ENCODE results near the gene RPH3AL. TPM values are rescaled to one million over a fixed set of nuclear protein-coding genes. Genes with fewer than 3 reads are reported as not detected.

RPH3AL gene
- total RNA-seq, 1 donor: 2.9 TPM

DNA sequence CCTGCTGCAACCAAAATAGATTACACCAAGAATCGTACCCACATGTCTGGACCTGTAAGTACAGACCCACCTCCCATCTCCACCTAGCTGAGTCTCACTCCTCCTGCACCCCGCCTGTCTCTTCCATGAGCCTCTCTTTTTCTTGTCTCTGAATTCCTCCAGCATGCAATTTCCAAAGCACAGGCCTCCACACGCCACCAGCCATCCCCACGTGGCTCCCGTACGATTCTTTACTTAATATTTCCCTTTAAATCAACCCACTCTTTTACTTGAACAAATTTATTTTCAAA, 1.2 kb downstream of the RPH3AL start:
- no peaks in the 10 kb centered on the region for H3K27me3 ChIP-seq (ENCODE audit: insufficient read depth, low read length)
- H3K4me1 ChIP-seq (ENCODE audit: insufficient read depth, low read length): peaks cover 7% of the 10 kb centered on the region
- H2AFZ ChIP-seq (ENCODE audit: low read length): no peak overlapping the region
- H3K27ac ChIP-seq (ENCODE audit: low read depth, low read length): no peak overlapping the region
- H3K4me2 ChIP-seq (ENCODE audit: insufficient read depth, low read length): no peak overlapping the region
- no peaks in the 10 kb centered on the region for H4K20me1 ChIP-seq (ENCODE audit: insufficient read depth, low read length)
- H3K36me3 ChIP-seq (ENCODE audit: insufficient read depth, low read length): no peaks in the 10 kb centered on the region
- H3K79me2 ChIP-seq (ENCODE audit: insufficient read depth, low read length): no peaks in the 10 kb centered on the region
- H3K9me3 ChIP-seq (ENCODE audit: low read depth, low read length): no peaks in the 10 kb centered on the region
- H3K4me3 ChIP-seq (ENCODE audit: insufficient read depth, low read length): no peak overlapping the region
- DNase-seq (ENCODE audit: insufficient read length, low spot score, missing footprints): peak; percentile 36
- TF ChIP-seq, protein P1, sequence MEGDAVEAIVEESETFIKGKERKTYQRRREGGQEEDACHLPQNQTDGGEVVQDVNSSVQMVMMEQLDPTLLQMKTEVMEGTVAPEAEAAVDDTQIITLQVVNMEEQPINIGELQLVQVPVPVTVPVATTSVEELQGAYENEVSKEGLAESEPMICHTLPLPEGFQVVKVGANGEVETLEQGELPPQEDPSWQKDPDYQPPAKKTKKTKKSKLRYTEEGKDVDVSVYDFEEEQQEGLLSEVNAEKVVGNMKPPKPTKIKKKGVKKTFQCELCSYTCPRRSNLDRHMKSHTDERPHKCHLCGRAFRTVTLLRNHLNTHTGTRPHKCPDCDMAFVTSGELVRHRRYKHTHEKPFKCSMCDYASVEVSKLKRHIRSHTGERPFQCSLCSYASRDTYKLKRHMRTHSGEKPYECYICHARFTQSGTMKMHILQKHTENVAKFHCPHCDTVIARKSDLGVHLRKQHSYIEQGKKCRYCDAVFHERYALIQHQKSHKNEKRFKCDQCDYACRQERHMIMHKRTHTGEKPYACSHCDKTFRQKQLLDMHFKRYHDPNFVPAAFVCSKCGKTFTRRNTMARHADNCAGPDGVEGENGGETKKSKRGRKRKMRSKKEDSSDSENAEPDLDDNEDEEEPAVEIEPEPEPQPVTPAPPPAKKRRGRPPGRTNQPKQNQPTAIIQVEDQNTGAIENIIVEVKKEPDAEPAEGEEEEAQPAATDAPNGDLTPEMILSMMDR (IDR thresholded peaks at IDR 0.05; ENCODE audit: extremely low read depth, low read depth, low read length): no peak

DNA sequence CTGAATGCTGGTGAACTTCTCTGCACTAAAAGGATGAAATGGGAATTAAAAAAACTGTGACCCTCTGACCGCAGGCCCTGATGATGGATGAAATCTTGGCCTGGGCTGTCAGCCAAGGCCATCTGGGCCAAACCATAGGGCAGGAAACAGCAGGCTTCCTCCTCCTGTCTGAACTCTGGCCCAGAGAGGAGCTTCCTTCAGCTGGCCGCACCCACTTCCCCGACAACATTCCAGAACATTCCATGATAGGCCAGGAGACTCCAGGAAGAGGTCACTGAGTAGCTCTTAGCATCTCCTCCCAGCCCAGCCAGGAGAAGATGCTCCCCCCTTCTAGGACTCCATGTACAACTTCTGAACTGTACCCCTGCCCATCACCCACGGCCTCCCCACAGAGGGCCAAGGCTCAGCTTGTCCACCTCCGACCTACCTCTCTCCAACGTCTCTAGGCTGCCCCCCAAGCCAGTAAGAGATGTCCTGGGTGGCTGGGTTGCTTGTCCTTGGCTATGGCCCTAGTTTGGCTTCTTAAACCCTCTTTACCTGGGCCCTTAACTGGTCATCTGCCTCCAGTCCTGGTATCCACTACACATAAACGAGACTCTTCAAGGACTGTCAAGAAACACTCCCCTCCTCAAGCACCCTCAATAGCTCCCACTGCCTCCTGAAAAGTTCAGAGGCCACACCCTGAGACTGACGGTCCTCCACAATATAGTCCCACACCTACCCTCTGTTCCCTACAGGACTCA, 1.7 kb downstream of the RPH3AL start:
- Histone ChIP-seq H3K4me1 (ENCODE audit: insufficient read depth, low read length) (peaks cover 7% of the 10 kb centered on the region), H3K79me2 (ENCODE audit: insufficient read depth, low read length) (no peaks in the 10 kb centered on the region), H4K20me1 (ENCODE audit: insufficient read depth, low read length) (no peaks in the 10 kb centered on the region), H3K4me3 (ENCODE audit: insufficient read depth, low read length) (no peak overlapping the region), H2AFZ (ENCODE audit: low read length) (peak overlapping the region; percentile 76), H3K27me3 (ENCODE audit: insufficient read depth, low read length) (no peaks in the 10 kb centered on the region), H3K27ac (ENCODE audit: low read depth, low read length) (no peak overlapping the region), H3K4me2 (ENCODE audit: insufficient read depth, low read length) (no peak overlapping the region), H3K36me3 (ENCODE audit: insufficient read depth, low read length) (no peaks in the 10 kb centered on the region), H3K9me3 (ENCODE audit: low read depth, low read length) (no peaks in the 10 kb centered on the region)
- DNase-seq (ENCODE audit: insufficient read length, low spot score, missing footprints): peak; percentile 93
- TF ChIP-seq, protein P1 (IDR thresholded peaks at IDR 0.05; ENCODE audit: extremely low read depth, low read depth, low read length): no peak

DNA sequence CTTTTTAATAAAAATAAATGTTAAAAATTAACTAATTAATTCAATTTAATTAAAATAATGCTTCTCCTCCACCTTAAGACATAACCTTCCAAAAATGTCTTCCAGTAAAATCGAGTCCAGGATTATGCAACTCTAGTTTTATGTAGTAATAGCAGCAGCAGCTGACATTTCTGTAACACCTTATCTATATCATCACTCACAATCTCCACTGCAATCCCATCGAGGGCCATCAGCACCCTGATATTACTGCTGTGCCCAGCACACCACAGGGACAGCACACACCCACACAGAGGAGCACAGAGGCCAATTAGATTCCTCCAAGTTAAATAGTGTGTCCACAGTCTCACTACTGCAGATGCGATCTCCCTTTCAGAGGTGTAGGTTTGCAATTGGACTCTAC, 2.9 kb downstream of the RPH3AL start:
- Histone ChIP-seq H3K4me2 (ENCODE audit: insufficient read depth, low read length) (no peak overlapping the region), H3K9me3 (ENCODE audit: low read depth, low read length) (no peaks in the 10 kb centered on the region), H3K4me3 (ENCODE audit: insufficient read depth, low read length) (no peak overlapping the region), H3K27me3 (ENCODE audit: insufficient read depth, low read length) (no peaks in the 10 kb centered on the region), H3K79me2 (ENCODE audit: insufficient read depth, low read length) (no peaks in the 10 kb centered on the region), H2AFZ (ENCODE audit: low read length) (no peak overlapping the region), H3K36me3 (ENCODE audit: insufficient read depth, low read length) (no peaks in the 10 kb centered on the region), H3K27ac (ENCODE audit: low read depth, low read length) (no peak overlapping the region), H3K4me1 (ENCODE audit: insufficient read depth, low read length) (peaks cover 7% of the 10 kb centered on the region), H4K20me1 (ENCODE audit: insufficient read depth, low read length) (no peaks in the 10 kb centered on the region)
- DNase-seq (ENCODE audit: insufficient read length, low spot score, missing footprints): peak; percentile 53
- TF ChIP-seq, protein P1 (IDR thresholded peaks at IDR 0.05; ENCODE audit: extremely low read depth, low read depth, low read length): no peak

DNA sequence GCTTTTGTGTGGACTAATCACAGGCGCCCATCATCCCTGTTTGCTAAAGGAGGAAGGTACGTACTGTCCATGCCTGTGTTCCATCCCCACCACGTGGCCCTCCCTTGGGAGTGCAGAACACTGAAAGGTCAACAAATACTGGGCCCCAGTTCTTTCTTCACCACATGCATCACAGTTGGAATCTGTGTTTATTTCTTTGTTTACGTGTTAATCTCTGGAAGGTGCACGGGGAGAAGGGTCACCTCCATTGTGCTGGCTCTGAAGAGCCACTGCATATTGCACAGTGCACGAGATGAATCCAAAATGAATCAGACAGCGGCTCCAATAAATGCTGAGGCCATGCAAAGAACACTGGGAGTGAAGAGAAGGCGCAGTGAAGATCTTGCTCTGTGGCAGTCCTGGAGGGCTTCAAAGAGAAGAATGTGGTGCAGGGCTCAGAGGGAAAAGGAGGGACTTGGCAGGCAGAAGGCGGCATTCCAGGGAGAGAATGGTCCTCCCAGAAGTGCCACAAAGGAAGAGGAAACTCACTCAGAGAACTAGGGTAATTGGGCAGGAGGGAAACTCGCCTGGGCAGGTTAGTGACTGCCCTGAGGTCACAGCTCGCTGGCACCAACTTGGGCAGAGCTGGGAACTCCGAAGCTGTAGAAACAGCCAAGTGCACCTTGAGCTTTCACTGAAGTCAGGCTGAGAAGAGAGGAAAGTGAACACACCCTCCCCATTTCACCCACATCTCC, 3.7 kb downstream of the RPH3AL start:
- Histone ChIP-seq H3K27me3 (ENCODE audit: insufficient read depth, low read length) (no peaks in the 10 kb centered on the region), H3K4me1 (ENCODE audit: insufficient read depth, low read length) (peaks cover 7% of the 10 kb centered on the region), H3K27ac (ENCODE audit: low read depth, low read length) (no peak overlapping the region), H3K9me3 (ENCODE audit: low read depth, low read length) (no peaks in the 10 kb centered on the region), H2AFZ (ENCODE audit: low read length) (no peak overlapping the region), H3K36me3 (ENCODE audit: insufficient read depth, low read length) (no peaks in the 10 kb centered on the region), H4K20me1 (ENCODE audit: insufficient read depth, low read length) (no peaks in the 10 kb centered on the region), H3K4me2 (ENCODE audit: insufficient read depth, low read length) (no peak overlapping the region), H3K79me2 (ENCODE audit: insufficient read depth, low read length) (no peaks in the 10 kb centered on the region), H3K4me3 (ENCODE audit: insufficient read depth, low read length) (no peak overlapping the region)
- TF ChIP-seq, protein P1 (IDR thresholded peaks at IDR 0.05; ENCODE audit: extremely low read depth, low read depth, low read length): no peak
- peak; percentile 30 for DNase-seq (ENCODE audit: insufficient read length, low spot score, missing footprints)

All from osteoblast (primary cell).